HG02973 (cell line): ENCODE measurements around the gene FRY.

Source experiments
- ATAC-seq: cut with Tn5 transposase; IDR thresholded peaks from one replicate; pipeline ENCODE4 v1.9.1; 2021; ENCODE audit warnings: moderate library complexity; ENCODE audit not compliant: unreplicated experiment

FRY gene

GRCh38 chr13:32165796-32166195, 134.2 kb downstream of the FRY start:
- ATAC-seq = no peak

- no peak for ATAC-seq
These were observed 136.6 kb downstream of the FRY start for GRCh38 chr13:32168131-32168530.

- ATAC-seq = no peak
These were observed 139.3 kb downstream of the FRY start for GRCh38 chr13:32170841-32171240.

GRCh38 chr13:32173881-32174280, 142.3 kb downstream of the FRY start:
- no peak for ATAC-seq

- ATAC-seq = no peak
These were observed 142.8 kb downstream of the FRY start for GRCh38 chr13:32174366-32174765.

- ATAC-seq = no peak
These were observed 143.7 kb downstream of the FRY start for GRCh38 chr13:32175307-32175706.

- no peak for ATAC-seq
These were observed 144.4 kb downstream of the FRY start for GRCh38 chr13:32175943-32176342.

- no peak for ATAC-seq
These were observed 145.1 kb downstream of the FRY start for GRCh38 chr13:32176696-32177095.

GRCh38 chr13:32178763-32179162, 147.2 kb downstream of the FRY start:
- ATAC-seq = no peak

GRCh38 chr13:32179708-32180107, 148.1 kb downstream of the FRY start:
- no peak for ATAC-seq

GRCh38 chr13:32187651-32188050, 156.1 kb downstream of the FRY start:
- no peak for ATAC-seq

- no peak for ATAC-seq
These were observed 160.0 kb downstream of the FRY start for GRCh38 chr13:32191452-32191998.

GRCh38 chr13:32195713-32196112, 164.1 kb downstream of the FRY start:
- no peak for ATAC-seq

GRCh38 chr13:32199168-32199567, 167.6 kb downstream of the FRY start:
- ATAC-seq = no peak

GRCh38 chr13:32200741-32201140, 169.2 kb downstream of the FRY start:
- ATAC-seq = no peak

GRCh38 chr13:32201809-32202208, 170.2 kb downstream of the FRY start:
- no peak for ATAC-seq

GRCh38 chr13:32202268-32202667, 170.7 kb downstream of the FRY start:
- ATAC-seq = no peak

- ATAC-seq = no peak
These were observed 171.6 kb downstream of the FRY start for GRCh38 chr13:32203221-32203620.

- ATAC-seq = no peak
These were observed 172.2 kb downstream of the FRY start for GRCh38 chr13:32203736-32204135.

GRCh38 chr13:32205431-32206096, 174.0 kb downstream of the FRY start:
- ATAC-seq = no peak

GRCh38 chr13:32206097-32206740, 174.6 kb downstream of the FRY start:
- no peak for ATAC-seq

- no peak for ATAC-seq
These were observed 177.3 kb downstream of the FRY start for GRCh38 chr13:32208860-32209259.

- no peak for ATAC-seq
These were observed 178.1 kb downstream of the FRY start for GRCh38 chr13:32209652-32210051.
